Smooth muscle cell (in vitro differentiated cells): Measurements from ENCODE around the gene CD300LB. TPM values are rescaled to one million over a fixed set of nuclear protein-coding genes. Genes with fewer than 3 reads are reported as not detected.

Source experiments
- DNase-seq: peaks from one replicate; lab custom pipeline; 2025; ENCODE audit not compliant: unreplicated experiment; lab: John Stamatoyannopoulos, UW
- H2AFZ ChIP-seq: fragments of 200-600 bp; sonication (generic); 2 replicates; pipeline ENCODE4 v1.6.0; 2016; ENCODE audit warnings: antibody characterized with exemption, low read depth, mild to moderate bottlenecking
- H3F3A ChIP-seq: fragments of 200-600 bp; sonication (generic); 2 replicates; pipeline ENCODE4 v1.6.0; 2017; ENCODE audit warnings: antibody characterized with exemption, low read depth
- H3K27ac ChIP-seq: fragments of 200-600 bp; sonication (generic); 2 replicates; pipeline ENCODE4 v1.5.1; 2016; ENCODE audit warnings: low read depth, mild to moderate bottlenecking
- H3K27me3 ChIP-seq: fragments of 200-600 bp; sonication (generic); 2 replicates; pipeline ENCODE4 v1.6.1; 2016; ENCODE audit warnings: low read depth, mild to moderate bottlenecking
- H3K36me3 ChIP-seq: fragments of 200-600 bp; sonication (generic); 2 replicates; pipeline ENCODE4 v1.5.1; 2016; ENCODE audit warnings: low read depth
- H3K4me1 ChIP-seq: fragments of 200-600 bp; sonication (generic); 2 replicates; pipeline ENCODE4 v1.5.1; 2016; ENCODE audit warnings: low read depth
- H3K4me2 ChIP-seq: fragments of 200-600 bp; sonication (generic); 2 replicates; pipeline ENCODE4 v1.6.0; 2016; ENCODE audit warnings: mild to moderate bottlenecking
- H3K4me3 ChIP-seq: fragments of 200-600 bp; sonication (generic); 2 replicates; pipeline ENCODE4 v1.5.1; 2016; ENCODE audit warnings: mild to moderate bottlenecking
- H3K79me2 ChIP-seq: fragments of 200-600 bp; sonication (generic); 2 replicates; pipeline ENCODE4 v1.6.0; 2016; ENCODE audit warnings: low read depth, mild to moderate bottlenecking
- H3K9ac ChIP-seq: fragments of 200-600 bp; sonication (generic); 2 replicates; pipeline ENCODE4 v1.6.0; 2016; ENCODE audit warnings: low read depth
- H3K9me3 ChIP-seq: fragments of 200-600 bp; sonication (generic); replicated peaks from 2 replicates; pipeline ENCODE4 v1.5.1; 2016; ENCODE audit warnings: low read depth
- H4K20me1 ChIP-seq: fragments of 200-600 bp; sonication (generic); 2 replicates; pipeline ENCODE4 v1.6.0; 2016; ENCODE audit warnings: low read depth
- WGBS: methylation state at CpG from one replicate; pipeline ENCODE4 v1.1.7; 2016; ENCODE audit warnings: low lambda C conversion rate; 5-methylcytosine and 5-hydroxymethylcytosine counted together
- polyA plus RNA-seq: library from polyadenylated mRNA; unstranded; fragments of >200 nt; fragmentation: Nextera tagmentation; extraction: Ambion mirVana; gene quantifications from 2 replicates; pipeline ENCODE4 v1.2.1, GENCODE V29; 2016
- total RNA-seq: library from RNA; depleted of rRNA; stranded (reverse); fragments of >200 nt; gene quantifications from 2 replicates; pipeline ENCODE4 v1.2.3, GENCODE V29; 2014
- TF ChIP-seq, protein P1 (sequence below): fragments of 200-600 bp; sonication (generic); IDR thresholded peaks from 2 replicates; pipeline ENCODE4 v1.5.1; 2017; ENCODE audit warnings: borderline replicate concordance, mild to moderate bottlenecking, antibody characterized with exemption; ENCODE audit not compliant: insufficient read depth, poor library complexity, severe bottlenecking

The CD300LB gene
- total and polyA plus RNA-seq, 2 experiments from 2014 or later, result not detected

DNA sequence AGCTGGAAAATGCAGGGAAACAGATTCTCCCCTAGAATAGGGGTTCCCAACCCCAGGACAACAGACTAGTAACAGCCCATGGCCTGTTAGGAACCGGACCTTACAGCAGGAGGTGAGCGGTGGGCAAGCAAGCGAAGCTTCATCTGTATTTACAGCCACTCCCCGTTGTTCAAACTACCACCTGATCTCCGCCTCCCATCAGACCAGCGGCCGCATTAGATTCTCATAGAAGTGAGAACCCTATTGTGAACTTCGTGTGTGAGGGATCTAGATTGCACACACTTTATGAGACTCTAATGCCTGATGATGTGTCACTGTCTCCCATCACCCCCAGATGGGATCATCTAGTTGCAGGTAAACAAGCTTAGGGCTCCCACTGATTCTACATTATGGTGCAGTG is 3.5 kb downstream of the CD300LB start:
- Histone ChIP-seq H3K4me2 (no peak overlapping the region), H3K27ac (no peak overlapping the region), H4K20me1 (no peaks in the 10 kb centered on the region), H3K36me3 (no peaks in the 10 kb centered on the region), H3K4me1 (no peaks in the 10 kb centered on the region), H3K79me2 (no peaks in the 10 kb centered on the region), H3K4me3 (no peak overlapping the region), H3K27me3 (peaks cover 20% of the 10 kb centered on the region), H2AFZ (no peak overlapping the region), H3F3A (no peaks in the 10 kb centered on the region), H3K9ac (no peak overlapping the region), H3K9me3 (no peaks in the 10 kb centered on the region)
- WGBS, result 92% methylated on average over 8 of the region's 8 CpGs
- no peak for DNase-seq
- TF ChIP-seq, protein P1, sequence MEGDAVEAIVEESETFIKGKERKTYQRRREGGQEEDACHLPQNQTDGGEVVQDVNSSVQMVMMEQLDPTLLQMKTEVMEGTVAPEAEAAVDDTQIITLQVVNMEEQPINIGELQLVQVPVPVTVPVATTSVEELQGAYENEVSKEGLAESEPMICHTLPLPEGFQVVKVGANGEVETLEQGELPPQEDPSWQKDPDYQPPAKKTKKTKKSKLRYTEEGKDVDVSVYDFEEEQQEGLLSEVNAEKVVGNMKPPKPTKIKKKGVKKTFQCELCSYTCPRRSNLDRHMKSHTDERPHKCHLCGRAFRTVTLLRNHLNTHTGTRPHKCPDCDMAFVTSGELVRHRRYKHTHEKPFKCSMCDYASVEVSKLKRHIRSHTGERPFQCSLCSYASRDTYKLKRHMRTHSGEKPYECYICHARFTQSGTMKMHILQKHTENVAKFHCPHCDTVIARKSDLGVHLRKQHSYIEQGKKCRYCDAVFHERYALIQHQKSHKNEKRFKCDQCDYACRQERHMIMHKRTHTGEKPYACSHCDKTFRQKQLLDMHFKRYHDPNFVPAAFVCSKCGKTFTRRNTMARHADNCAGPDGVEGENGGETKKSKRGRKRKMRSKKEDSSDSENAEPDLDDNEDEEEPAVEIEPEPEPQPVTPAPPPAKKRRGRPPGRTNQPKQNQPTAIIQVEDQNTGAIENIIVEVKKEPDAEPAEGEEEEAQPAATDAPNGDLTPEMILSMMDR, result no peak

- Histone ChIP-seq H3K36me3 (no peaks in the 10 kb centered on the region), H3K4me1 (no peaks in the 10 kb centered on the region), H3K27me3 (peaks cover 20% of the 10 kb centered on the region), H3F3A (no peaks in the 10 kb centered on the region), H3K9me3 (no peaks in the 10 kb centered on the region), H3K4me2 (no peak overlapping the region), H2AFZ (no peak overlapping the region), H3K4me3 (no peak overlapping the region), H3K79me2 (no peaks in the 10 kb centered on the region), H3K27ac (no peak overlapping the region), H3K9ac (no peak overlapping the region), H4K20me1 (no peaks in the 10 kb centered on the region)
- TF ChIP-seq, protein P1, result no peak
- 89% methylated on average over 5 of the region's 5 CpGs for WGBS
- DNase-seq, result no peak
These were observed 4.2 kb downstream of the CD300LB start for GRCh38 chr17:74527081-74527480.

DNA sequence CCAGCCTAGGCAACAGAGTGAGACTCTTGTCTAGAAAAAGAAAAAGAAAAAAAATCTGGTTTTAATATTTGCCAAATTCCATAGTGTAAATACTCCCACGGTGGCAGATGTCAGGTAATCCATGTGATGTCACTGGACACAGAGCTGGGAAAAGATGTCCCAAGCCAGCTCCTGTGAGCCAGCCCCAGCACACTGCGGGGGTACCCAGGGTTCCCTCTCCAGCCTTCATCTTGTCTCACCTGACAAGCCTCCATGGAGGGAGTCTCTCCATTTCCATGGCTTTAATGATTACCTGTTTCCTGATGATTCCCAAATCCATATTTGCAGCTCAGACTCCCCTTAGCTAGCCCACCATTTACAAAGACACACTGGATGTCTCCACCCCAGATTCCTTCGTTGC is 4.6 kb downstream of the CD300LB start:
- peaks cover 20% of the 10 kb centered on the region for H3K27me3 ChIP-seq
- no peaks in the 10 kb centered on the region for H4K20me1 ChIP-seq
- no peak overlapping the region for H2AFZ ChIP-seq
- no peaks in the 10 kb centered on the region for H3K9me3 ChIP-seq
- no peak for DNase-seq
- H3K4me1 ChIP-seq, result no peaks in the 10 kb centered on the region
- TF ChIP-seq, protein P1, result no peak
- H3K9ac ChIP-seq, result no peak overlapping the region
- H3K79me2 ChIP-seq, result no peaks in the 10 kb centered on the region
- no peak overlapping the region for H3K4me2 ChIP-seq
- no peak overlapping the region for H3K4me3 ChIP-seq
- 85% methylated on average over 3 of the region's 3 CpGs for WGBS
- H3F3A ChIP-seq, result no peaks in the 10 kb centered on the region
- no peaks in the 10 kb centered on the region for H3K36me3 ChIP-seq
- no peak overlapping the region for H3K27ac ChIP-seq

GRCh38 chr17:74525781-74526288 is 5.4 kb downstream of the CD300LB start:
- 90% methylated on average over 14 of the region's 14 CpGs for WGBS
- Histone ChIP-seq H3F3A (no peaks in the 10 kb centered on the region), H3K36me3 (no peaks in the 10 kb centered on the region), H3K9me3 (no peaks in the 10 kb centered on the region), H3K27me3 (peaks cover 20% of the 10 kb centered on the region), H3K27ac (no peak overlapping the region), H2AFZ (no peak overlapping the region), H3K4me3 (no peak overlapping the region), H3K79me2 (no peaks in the 10 kb centered on the region), H4K20me1 (no peaks in the 10 kb centered on the region), H3K9ac (no peak overlapping the region), H3K4me1 (no peaks in the 10 kb centered on the region), H3K4me2 (no peak overlapping the region)
- DNase-seq, result no peak
- TF ChIP-seq, protein P1, result no peak
